Smooth muscle cell (in vitro differentiated cells): ENCODE measurements around the gene CACNA1C. TPM values are rescaled to one million over a fixed set of nuclear protein-coding genes. Genes with fewer than 3 reads are reported as not detected.

ENCODE experiments used
- DNase-seq: peaks from one replicate; lab custom pipeline; 2025; ENCODE audit not compliant: unreplicated experiment; lab: John Stamatoyannopoulos, UW
- H2AFZ ChIP-seq: fragments of 200-600 bp; sonication (generic); 2 replicates; pipeline ENCODE4 v1.6.0; 2016; ENCODE audit warnings: antibody characterized with exemption, low read depth, mild to moderate bottlenecking
- H3F3A ChIP-seq: fragments of 200-600 bp; sonication (generic); 2 replicates; pipeline ENCODE4 v1.6.0; 2017; ENCODE audit warnings: antibody characterized with exemption, low read depth
- H3K27ac ChIP-seq: fragments of 200-600 bp; sonication (generic); 2 replicates; pipeline ENCODE4 v1.5.1; 2016; ENCODE audit warnings: low read depth, mild to moderate bottlenecking
- H3K27me3 ChIP-seq: fragments of 200-600 bp; sonication (generic); 2 replicates; pipeline ENCODE4 v1.6.1; 2016; ENCODE audit warnings: low read depth, mild to moderate bottlenecking
- H3K36me3 ChIP-seq: fragments of 200-600 bp; sonication (generic); 2 replicates; pipeline ENCODE4 v1.5.1; 2016; ENCODE audit warnings: low read depth
- H3K4me1 ChIP-seq: fragments of 200-600 bp; sonication (generic); 2 replicates; pipeline ENCODE4 v1.5.1; 2016; ENCODE audit warnings: low read depth
- H3K4me2 ChIP-seq: fragments of 200-600 bp; sonication (generic); 2 replicates; pipeline ENCODE4 v1.6.0; 2016; ENCODE audit warnings: mild to moderate bottlenecking
- H3K4me3 ChIP-seq: fragments of 200-600 bp; sonication (generic); 2 replicates; pipeline ENCODE4 v1.5.1; 2016; ENCODE audit warnings: mild to moderate bottlenecking
- H3K79me2 ChIP-seq: fragments of 200-600 bp; sonication (generic); 2 replicates; pipeline ENCODE4 v1.6.0; 2016; ENCODE audit warnings: low read depth, mild to moderate bottlenecking
- H3K9ac ChIP-seq: fragments of 200-600 bp; sonication (generic); 2 replicates; pipeline ENCODE4 v1.6.0; 2016; ENCODE audit warnings: low read depth
- H3K9me3 ChIP-seq: fragments of 200-600 bp; sonication (generic); replicated peaks from 2 replicates; pipeline ENCODE4 v1.5.1; 2016; ENCODE audit warnings: low read depth
- H4K20me1 ChIP-seq: fragments of 200-600 bp; sonication (generic); 2 replicates; pipeline ENCODE4 v1.6.0; 2016; ENCODE audit warnings: low read depth
- WGBS: methylation state at CpG from one replicate; pipeline ENCODE4 v1.1.7; 2016; ENCODE audit warnings: low lambda C conversion rate; 5-methylcytosine and 5-hydroxymethylcytosine counted together
- polyA plus RNA-seq: library from polyadenylated mRNA; unstranded; fragments of >200 nt; fragmentation: Nextera tagmentation; extraction: Ambion mirVana; gene quantifications from 2 replicates; pipeline ENCODE4 v1.2.1, GENCODE V29; 2016
- total RNA-seq: library from RNA; depleted of rRNA; stranded (reverse); fragments of >200 nt; gene quantifications from 2 replicates; pipeline ENCODE4 v1.2.3, GENCODE V29; 2014
- TF ChIP-seq, protein P1 (sequence below): fragments of 200-600 bp; sonication (generic); IDR thresholded peaks from 2 replicates; pipeline ENCODE4 v1.5.1; 2017; ENCODE audit warnings: borderline replicate concordance, mild to moderate bottlenecking, antibody characterized with exemption; ENCODE audit not compliant: insufficient read depth, poor library complexity, severe bottlenecking

CACNA1C gene
- total and polyA plus RNA-seq, 2 experiments from 2014 or later = 1.6 to 4.5 TPM

DNA sequence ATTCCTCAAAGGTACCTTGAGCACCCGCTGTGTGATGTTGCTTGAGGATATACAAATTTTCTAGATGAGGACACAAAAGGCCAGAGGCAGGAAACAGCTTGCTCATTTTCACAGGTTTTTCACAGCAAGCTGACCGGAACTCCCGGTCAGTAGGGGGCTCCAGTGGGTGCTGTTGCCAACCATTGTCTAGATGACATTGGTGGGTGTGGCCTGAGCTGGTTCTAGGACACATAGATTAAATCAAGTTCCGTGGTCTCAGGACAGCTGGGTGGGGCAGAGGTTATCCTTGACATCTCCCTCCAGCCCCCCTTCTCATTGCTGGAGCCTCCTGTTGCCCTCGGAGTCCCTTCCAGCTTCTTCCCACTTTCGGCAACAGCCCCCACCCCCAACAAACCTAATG, 588.4 kb downstream of the CACNA1C start:
- no peak overlapping the region for H3K4me3 ChIP-seq
- H3K27ac ChIP-seq = peak overlapping the region; percentile 86
- no peaks in the 10 kb centered on the region for H3F3A ChIP-seq
- no peaks in the 10 kb centered on the region for H3K79me2 ChIP-seq
- peak overlapping the region; percentile 63 for H3K9ac ChIP-seq
- H3K9me3 ChIP-seq = no peaks in the 10 kb centered on the region
- H3K36me3 ChIP-seq = no peaks in the 10 kb centered on the region
- H3K4me2 ChIP-seq = peak overlapping the region; percentile 52
- peak overlapping the region; percentile 33 for H2AFZ ChIP-seq
- no peaks in the 10 kb centered on the region for H3K27me3 ChIP-seq
- no peak for DNase-seq
- 72% methylated on average over 6 of the region's 6 CpGs for WGBS
- no peaks in the 10 kb centered on the region for H4K20me1 ChIP-seq
- TF ChIP-seq, protein P1, sequence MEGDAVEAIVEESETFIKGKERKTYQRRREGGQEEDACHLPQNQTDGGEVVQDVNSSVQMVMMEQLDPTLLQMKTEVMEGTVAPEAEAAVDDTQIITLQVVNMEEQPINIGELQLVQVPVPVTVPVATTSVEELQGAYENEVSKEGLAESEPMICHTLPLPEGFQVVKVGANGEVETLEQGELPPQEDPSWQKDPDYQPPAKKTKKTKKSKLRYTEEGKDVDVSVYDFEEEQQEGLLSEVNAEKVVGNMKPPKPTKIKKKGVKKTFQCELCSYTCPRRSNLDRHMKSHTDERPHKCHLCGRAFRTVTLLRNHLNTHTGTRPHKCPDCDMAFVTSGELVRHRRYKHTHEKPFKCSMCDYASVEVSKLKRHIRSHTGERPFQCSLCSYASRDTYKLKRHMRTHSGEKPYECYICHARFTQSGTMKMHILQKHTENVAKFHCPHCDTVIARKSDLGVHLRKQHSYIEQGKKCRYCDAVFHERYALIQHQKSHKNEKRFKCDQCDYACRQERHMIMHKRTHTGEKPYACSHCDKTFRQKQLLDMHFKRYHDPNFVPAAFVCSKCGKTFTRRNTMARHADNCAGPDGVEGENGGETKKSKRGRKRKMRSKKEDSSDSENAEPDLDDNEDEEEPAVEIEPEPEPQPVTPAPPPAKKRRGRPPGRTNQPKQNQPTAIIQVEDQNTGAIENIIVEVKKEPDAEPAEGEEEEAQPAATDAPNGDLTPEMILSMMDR = peak; percentile 40
- H3K4me1 ChIP-seq = peaks cover 4% of the 10 kb centered on the region

DNA sequence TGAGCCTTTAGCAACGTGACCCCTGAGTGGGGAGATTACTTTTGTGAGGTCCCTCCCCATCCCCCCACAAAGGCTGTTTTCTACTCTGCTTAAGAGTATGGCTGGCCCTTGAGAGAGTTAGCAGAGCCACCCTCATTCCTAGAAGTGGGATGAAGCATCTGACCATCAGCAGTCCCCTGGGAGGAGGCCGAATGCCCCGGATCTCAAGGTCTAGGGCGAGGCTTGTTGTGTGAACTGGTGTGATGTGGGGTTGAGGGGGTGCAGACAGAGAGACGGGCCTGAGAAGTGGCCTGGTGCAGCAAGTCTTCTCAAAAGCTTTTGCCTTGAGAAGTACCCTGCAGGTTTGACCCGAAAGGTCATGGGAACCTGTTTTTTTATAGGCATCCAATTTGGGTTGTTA, 589.0 kb downstream of the CACNA1C start:
- H3K4me1 ChIP-seq = peaks cover 4% of the 10 kb centered on the region
- WGBS = 87% methylated on average over 6 of the region's 6 CpGs
- no peaks in the 10 kb centered on the region for H3K79me2 ChIP-seq
- no peak overlapping the region for H3K4me3 ChIP-seq
- H3K9ac ChIP-seq = no peak overlapping the region
- no peaks in the 10 kb centered on the region for H3K27me3 ChIP-seq
- no peaks in the 10 kb centered on the region for H3K36me3 ChIP-seq
- no peaks in the 10 kb centered on the region for H4K20me1 ChIP-seq
- no peaks in the 10 kb centered on the region for H3K9me3 ChIP-seq
- H2AFZ ChIP-seq = no peak overlapping the region
- DNase-seq = no peak
- no peak overlapping the region for H3K4me2 ChIP-seq
- no peak overlapping the region for H3K27ac ChIP-seq
- H3F3A ChIP-seq = no peaks in the 10 kb centered on the region
- TF ChIP-seq, protein P1 = no peak

DNA sequence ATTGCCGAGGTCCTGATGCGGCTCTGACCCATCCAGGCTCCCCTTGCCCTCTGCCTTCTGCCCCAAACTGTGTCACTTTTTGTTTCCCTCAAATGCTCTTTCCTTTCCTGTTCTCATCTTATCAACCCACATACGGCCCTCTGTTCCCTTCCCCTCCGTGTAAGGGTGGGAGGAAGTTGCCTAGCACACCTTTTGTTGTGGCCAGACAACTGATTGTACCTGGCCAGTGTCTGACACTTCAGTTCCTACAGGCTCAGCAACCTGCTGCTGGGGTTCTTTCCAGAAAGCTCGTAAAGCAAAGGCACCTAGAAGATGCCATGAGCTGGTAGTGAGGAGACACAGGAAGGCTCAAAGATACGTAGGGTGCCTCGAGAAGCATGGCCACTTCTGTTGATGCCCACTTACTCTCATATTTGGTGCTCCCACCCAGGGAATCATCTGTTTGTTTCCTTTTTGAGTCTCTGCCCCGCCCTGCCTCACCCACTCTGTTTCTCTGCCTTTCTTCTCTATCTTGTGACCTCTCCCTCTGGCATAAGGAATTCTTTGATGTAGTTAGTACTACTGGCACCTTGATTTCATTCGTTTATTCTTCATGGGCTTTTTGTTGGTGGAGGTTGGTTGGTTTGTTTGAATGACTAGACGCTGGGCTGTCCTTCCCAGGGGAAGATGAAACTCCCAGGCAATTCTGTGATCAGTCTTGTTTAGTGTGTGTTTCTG, 589.5 kb downstream of the CACNA1C start:
- 78% methylated on average over 10 of the region's 10 CpGs for WGBS
- H3K27ac ChIP-seq = no peak overlapping the region
- H3K79me2 ChIP-seq = no peaks in the 10 kb centered on the region
- no peak overlapping the region for H2AFZ ChIP-seq
- no peak overlapping the region for H3K9ac ChIP-seq
- H3K9me3 ChIP-seq = no peaks in the 10 kb centered on the region
- no peaks in the 10 kb centered on the region for H3F3A ChIP-seq
- DNase-seq = no peak
- H3K4me2 ChIP-seq = no peak overlapping the region
- H3K4me1 ChIP-seq = peaks cover 4% of the 10 kb centered on the region
- TF ChIP-seq, protein P1 = no peak
- no peaks in the 10 kb centered on the region for H4K20me1 ChIP-seq
- H3K4me3 ChIP-seq = no peak overlapping the region
- no peaks in the 10 kb centered on the region for H3K27me3 ChIP-seq
- H3K36me3 ChIP-seq = no peaks in the 10 kb centered on the region

DNA sequence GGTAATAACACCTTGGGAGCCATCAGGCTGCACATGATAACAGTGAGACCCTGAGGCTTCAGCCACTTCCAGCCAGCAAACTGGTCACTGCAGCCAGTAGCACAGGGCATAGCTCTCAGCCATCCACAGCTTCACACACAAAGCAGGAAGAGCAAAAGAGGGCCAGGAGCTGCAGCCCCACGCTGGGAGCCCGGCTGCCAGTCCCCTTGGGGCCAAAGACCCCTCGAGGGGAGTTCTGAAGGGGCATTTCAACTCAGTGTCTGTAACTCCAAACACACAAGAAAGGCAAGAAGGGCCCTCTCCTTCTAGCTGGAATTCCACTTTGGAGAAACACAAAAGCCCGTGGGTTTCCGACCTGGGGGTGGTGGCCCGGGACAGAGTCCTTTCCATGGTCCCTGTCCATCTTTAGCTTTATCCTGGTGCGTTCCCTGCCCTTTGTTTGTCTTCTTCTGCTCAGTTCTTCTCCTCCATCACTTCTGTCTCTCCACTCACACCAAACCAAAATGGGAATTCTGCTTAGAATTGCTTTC, 590.2 kb downstream of the CACNA1C start:
- no peaks in the 10 kb centered on the region for H4K20me1 ChIP-seq
- TF ChIP-seq, protein P1 = no peak

More for the DNA sequence above, 590.2 kb downstream of the CACNA1C start:
- Histone ChIP-seq H3K4me2 (no peak overlapping the region), H3K9me3 (no peaks in the 10 kb centered on the region), H3K9ac (no peak overlapping the region), H3K79me2 (no peaks in the 10 kb centered on the region), H3K27ac (no peak overlapping the region), H2AFZ (no peak overlapping the region), H3K4me3 (no peak overlapping the region), H3K4me1 (peaks cover 4% of the 10 kb centered on the region), H3K36me3 (no peaks in the 10 kb centered on the region), H3F3A (no peaks in the 10 kb centered on the region), H3K27me3 (no peaks in the 10 kb centered on the region)
- no peak for DNase-seq
- WGBS = over 99% methylated on average over 7 of the region's 7 CpGs
